DMS53 treated with DMSO at 0.1 percent for 48 hours (cell line): ENCODE results near the gene MSTN.
"Not testable (repeated sequence)": the region's sequence is repeated elsewhere in the genome, so short reads cannot be mapped to it uniquely, and the experiment has no call there.

Experiments used
- DNase-seq: peaks from one replicate; lab custom pipeline; 2025; ENCODE audit not compliant: unreplicated experiment; lab: John Stamatoyannopoulos, UW

Gene MSTN

GRCh38 chr2:190065839-190066238 is 3.3 kb upstream of the MSTN start:
- DNase-seq: no peak

- no peak for DNase-seq
Measured at GRCh38 chr2:190063624-190064023, 1.1 kb upstream of the MSTN start.

GRCh38 chr2:190062053-190062452 is 476 bp downstream of the MSTN start:
- no peak for DNase-seq

GRCh38 chr2:190060626-190061025 is 1.9 kb downstream of the MSTN start:
- DNase-seq: no peak

- DNase-seq: no peak
Measured at GRCh38 chr2:190060019-190060418, 2.5 kb downstream of the MSTN start.

GRCh38 chr2:190053426-190053825 is 9.1 kb downstream of the MSTN start:
- no peak for DNase-seq

GRCh38 chr2:190052307-190052706 is 10.2 kb downstream of the MSTN start:
- no peak for DNase-seq

- DNase-seq: no peak
Measured at GRCh38 chr2:190051223-190051622, 11.3 kb downstream of the MSTN start.

- DNase-seq: no peak
Measured at GRCh38 chr2:190050001-190050400, 12.5 kb downstream of the MSTN start.

GRCh38 chr2:190044866-190045265 is 17.7 kb downstream of the MSTN start:
- DNase-seq: no peak

- no peak for DNase-seq
Measured at GRCh38 chr2:190043441-190043840, 19.1 kb downstream of the MSTN start.

GRCh38 chr2:190036071-190036470 is 26.5 kb downstream of the MSTN start:
- DNase-seq: no peak

GRCh38 chr2:190034417-190034816 is 28.1 kb downstream of the MSTN start:
- not testable (repeated sequence) for DNase-seq

- peak; percentile 56 for DNase-seq
Measured at GRCh38 chr2:190031969-190032618, 30.4 kb downstream of the MSTN start.

- peak; percentile 35 for DNase-seq
Measured at GRCh38 chr2:190023860-190024259, 38.7 kb downstream of the MSTN start.

- no peak for DNase-seq
Measured at GRCh38 chr2:190020720-190021119, 41.8 kb downstream of the MSTN start.

GRCh38 chr2:190017837-190018236 is 44.7 kb downstream of the MSTN start:
- no peak for DNase-seq

- DNase-seq: not testable (repeated sequence)
Measured at GRCh38 chr2:190015969-190016368, 46.6 kb downstream of the MSTN start.
